Endodermal cell (in vitro differentiated cells): ENCODE measurements around the gene ELP5. TPM values are rescaled to one million over a fixed set of nuclear protein-coding genes. Genes with fewer than 3 reads are reported as not detected.

Experiments used
- DNase-seq: peaks from one replicate; pipeline ENCODE4 v3.0.0-alpha.2; 2017
- H3K27ac ChIP-seq: 2 replicates; pipeline ENCODE4 v1.5.1; 2013; ENCODE audit warnings: mild to moderate bottlenecking, low read depth, low read length, moderate library complexity
- H3K27me3 ChIP-seq: 2 replicates; pipeline ENCODE4 v1.6.1; 2013; ENCODE audit warnings: mild to moderate bottlenecking, low read length, moderate library complexity; ENCODE audit not compliant: insufficient read depth, control insufficient read depth, poor library complexity, severe bottlenecking
- H3K36me3 ChIP-seq: 2 replicates; pipeline ENCODE4 v1.7.0; 2013; ENCODE audit warnings: mild to moderate bottlenecking, low read length, moderate library complexity; ENCODE audit not compliant: control insufficient read depth, insufficient read depth
- H3K4me1 ChIP-seq: one replicate; pipeline ENCODE4 v1.7.0; 2013; ENCODE audit warnings: low read length; ENCODE audit not compliant: control insufficient read depth, insufficient read depth
- H3K4me3 ChIP-seq: 2 replicates; pipeline ENCODE4 v1.5.1; 2013; ENCODE audit warnings: mild to moderate bottlenecking, low read length, moderate library complexity
- H3K9ac ChIP-seq: 2 replicates; pipeline ENCODE4 v1.6.1; 2013; ENCODE audit warnings: mild to moderate bottlenecking, low read length, moderate library complexity; ENCODE audit not compliant: poor library complexity, severe bottlenecking; ENCODE audit errors: extremely low read depth
- H3K9me3 ChIP-seq: 2 replicates; pipeline ENCODE4 v1.6.1; 2013; ENCODE audit warnings: mild to moderate bottlenecking, low read length, moderate library complexity; ENCODE audit not compliant: control insufficient read depth
- H3K27ac Mint-ChIP-seq: 2 replicates; pipeline ENCODE4 v1.8.0; 2020; ENCODE audit warnings: mixed read lengths
- H3K27me3 Mint-ChIP-seq: 2 replicates; pipeline ENCODE4 v1.8.0; 2021; ENCODE audit warnings: mild to moderate bottlenecking, mixed read lengths; ENCODE audit not compliant: insufficient read depth
- H3K36me3 Mint-ChIP-seq: 2 replicates; pipeline ENCODE4 v1.8.0; 2020; ENCODE audit warnings: low read depth, mixed read lengths
- H3K4me1 Mint-ChIP-seq: 2 replicates; pipeline ENCODE4 v1.8.0; 2020; ENCODE audit warnings: mixed read lengths
- H3K4me3 Mint-ChIP-seq: 2 replicates; pipeline ENCODE4 v1.8.0; 2020; ENCODE audit warnings: mild to moderate bottlenecking, moderate library complexity, mixed read lengths
- H3K9me3 Mint-ChIP-seq: 2 replicates; pipeline ENCODE4 v1.8.0; 2020; ENCODE audit warnings: mild to moderate bottlenecking, mixed read lengths
- CTCF ChIP-seq: fragments of 200-600 bp; sonication (generic); conservative IDR thresholded peaks from 2 replicates; pipeline ENCODE4 v1.5.0; 2021; ENCODE audit warnings: antibody characterized with exemption, mild to moderate bottlenecking
- WGBS, 2 experiments: methylation state at CpG; one replicate each; pipeline versions ENCODE4 v1.1.5 to v1.1.7; 2013; ENCODE audit warnings: missing lambda C conversion rate in 2 of 2, mixed read lengths in 1 of 2; ENCODE audit not compliant: insufficient coverage in 1 of 2, insufficient read length in 1 of 2; 5-methylcytosine and 5-hydroxymethylcytosine counted together
- total RNA-seq, 2 donors: library from RNA; stranded (reverse); fragmentation: NEBNext Ultra II Directional in 1 of 2; extraction: Animal tissue kit (Norgen Biotek cat#: 25700) in 1 of 2; gene quantifications; 2 replicates in 1 of 2; 3 replicates in 1 of 2; pipeline ENCODE4 v1.2.1, GENCODE V29; 2021

ELP5 gene
- total RNA-seq, 2 donors from 2014 or later, result 45.3 to 68.0 TPM

DNA sequence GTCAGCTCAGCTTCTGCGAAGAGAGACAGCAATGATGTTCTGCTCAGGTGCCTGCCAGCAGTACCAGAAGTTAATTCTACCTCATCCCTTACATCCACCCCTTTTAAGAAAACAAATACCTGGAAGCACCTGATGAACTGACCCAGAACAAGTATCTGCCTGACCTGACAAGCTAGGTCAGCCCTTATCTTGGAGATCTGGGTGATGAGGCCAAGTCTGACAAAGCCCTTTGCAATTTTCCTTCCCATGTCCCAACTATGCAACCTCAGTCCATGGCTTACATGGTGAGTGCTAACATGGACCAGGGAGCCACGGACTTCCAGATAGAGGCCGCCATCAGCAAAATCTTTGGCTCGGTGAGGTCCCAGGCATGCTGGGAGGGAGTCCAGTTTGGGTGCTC is 28.6 kb upstream of the ELP5 start:
- H3K27me3 ChIP-seq, result no peaks in the 10 kb centered on the region
- 97 to 100% methylated on average over 4 of the region's 4 CpGs for WGBS, 2 experiments
- Mint-ChIP-seq H3K4me1 (peaks cover 21% of the 10 kb centered on the region), H3K36me3 (peaks cover 59% of the 10 kb centered on the region), H3K4me3 (no peak overlapping the region), H3K9me3 (no peaks in the 10 kb centered on the region), H3K27ac (no peak overlapping the region), H3K27me3 (no peaks in the 10 kb centered on the region)
- peaks cover 12% of the 10 kb centered on the region for H3K4me1 ChIP-seq
- no peaks in the 10 kb centered on the region for H3K9me3 ChIP-seq
- TF ChIP-seq CTCF, result no peak
- no peak overlapping the region for H3K4me3 ChIP-seq
- H3K9ac ChIP-seq, result no peak overlapping the region
- H3K36me3 ChIP-seq, result peaks cover 60% of the 10 kb centered on the region
- DNase-seq, result no peak
- H3K27ac ChIP-seq, result no peak overlapping the region

- H3K4me3 Mint-ChIP-seq, result no peak overlapping the region
- H3K27ac Mint-ChIP-seq, result peak overlapping the region; percentile 11
- Histone ChIP-seq H3K27me3 (no peaks in the 10 kb centered on the region), H3K4me3 (no peak overlapping the region), H3K27ac (no peak overlapping the region), H3K9ac (no peak overlapping the region), H3K4me1 (peaks cover 5% of the 10 kb centered on the region), H3K36me3 (peaks cover 67% of the 10 kb centered on the region), H3K9me3 (no peaks in the 10 kb centered on the region)
- TF ChIP-seq CTCF, result no peak
- peaks cover 15% of the 10 kb centered on the region for H3K4me1 Mint-ChIP-seq
- H3K36me3 Mint-ChIP-seq, result peaks cover 66% of the 10 kb centered on the region
- WGBS, 2 experiments, result 93 to 98% methylated on average over 7 to 10 of the region's 10 CpGs
- H3K27me3 Mint-ChIP-seq, result no peaks in the 10 kb centered on the region
- H3K9me3 Mint-ChIP-seq, result no peaks in the 10 kb centered on the region
- DNase-seq, result no peak
Measured at GRCh38 chr17:7224110-7224509, 27.9 kb upstream of the ELP5 start.

- no peaks in the 10 kb centered on the region for H3K27me3 Mint-ChIP-seq
- no peak for TF ChIP-seq CTCF
- DNase-seq, result no peak
- WGBS, 2 experiments, result 86 to 88% methylated on average over 10 to 15 of the region's 15 CpGs
- peaks cover 11% of the 10 kb centered on the region for H3K4me1 Mint-ChIP-seq
- H3K36me3 Mint-ChIP-seq, result peaks cover 72% of the 10 kb centered on the region
- no peaks in the 10 kb centered on the region for H3K9me3 Mint-ChIP-seq
- H3K4me3 Mint-ChIP-seq, result no peak overlapping the region
- Histone ChIP-seq H3K27me3 (no peaks in the 10 kb centered on the region), H3K27ac (no peak overlapping the region), H3K9me3 (no peaks in the 10 kb centered on the region), H3K4me3 (no peak overlapping the region), H3K9ac (no peak overlapping the region), H3K4me1 (peaks cover 5% of the 10 kb centered on the region), H3K36me3 (peaks cover 73% of the 10 kb centered on the region)
- peak overlapping the region; percentile 35 for H3K27ac Mint-ChIP-seq
Measured at GRCh38 chr17:7224661-7225111, 27.3 kb upstream of the ELP5 start.
